ENCODE measurements around the gene TIMP3.
"Not testable (repeated sequence)": the region's sequence is repeated elsewhere in the genome, so short reads cannot be mapped to it uniquely, and the experiment has no call there.

The TIMP3 gene

GRCh38 chr22:32861330-32861729, 59.8 kb downstream of the TIMP3 start:
- no peak for DNase-seq

GRCh38 chr22:32862083-32862482, 60.6 kb downstream of the TIMP3 start:
- no peak for DNase-seq

GRCh38 chr22:32862936-32863661, 61.6 kb downstream of the TIMP3 start:
- no peak for DNase-seq

- no peak for DNase-seq
Measured at GRCh38 chr22:32864041-32864440, 62.5 kb downstream of the TIMP3 start.

- no peak for DNase-seq
Measured at GRCh38 chr22:32864596-32864995, 63.1 kb downstream of the TIMP3 start.

- DNase-seq: no peak
Measured at GRCh38 chr22:32866953-32867352, 65.4 kb downstream of the TIMP3 start.

GRCh38 chr22:32868946-32869345, 67.4 kb downstream of the TIMP3 start:
- no peak for DNase-seq

- DNase-seq: no peak
Measured at GRCh38 chr22:32870474-32870873, 69.0 kb downstream of the TIMP3 start.

- DNase-seq: not testable (repeated sequence)
Measured at GRCh38 chr22:32873604-32874003, 72.1 kb downstream of the TIMP3 start.

GRCh38 chr22:32874385-32874784, 72.9 kb downstream of the TIMP3 start:
- no peak for DNase-seq

GRCh38 chr22:32874976-32875375, 73.5 kb downstream of the TIMP3 start:
- DNase-seq: no peak

- no peak for DNase-seq
Measured at GRCh38 chr22:32876516-32876915, 75.0 kb downstream of the TIMP3 start.

- DNase-seq: no peak
Measured at GRCh38 chr22:32877196-32877595, 75.7 kb downstream of the TIMP3 start.

- DNase-seq: no peak
Measured at GRCh38 chr22:32879550-32879949, 78.0 kb downstream of the TIMP3 start.

- DNase-seq: no peak
Measured at GRCh38 chr22:32880061-32880460, 78.6 kb downstream of the TIMP3 start.

GRCh38 chr22:32880505-32880892, 79.0 kb downstream of the TIMP3 start:
- no peak for DNase-seq

- DNase-seq: no peak
Measured at GRCh38 chr22:32880893-32881596, 79.5 kb downstream of the TIMP3 start.

- DNase-seq: no peak
Measured at GRCh38 chr22:32882360-32882755, 80.9 kb downstream of the TIMP3 start.

- no peak for DNase-seq
Measured at GRCh38 chr22:32882774-32883530, 81.4 kb downstream of the TIMP3 start.

GRCh38 chr22:32887324-32887980, 85.9 kb downstream of the TIMP3 start:
- DNase-seq: no peak

GRCh38 chr22:32888976-32889375, 87.5 kb downstream of the TIMP3 start:
- no peak for DNase-seq

GRCh38 chr22:32896891-32897290, 95.4 kb downstream of the TIMP3 start:
- no peak for DNase-seq

GRCh38 chr22:32897400-32897799, 95.9 kb downstream of the TIMP3 start:
- DNase-seq: no peak
